GM18907 (cell line): ENCODE measurements around the gene KRT74.

ENCODE experiments used
- ATAC-seq: cut with Tn5 transposase; IDR thresholded peaks from one replicate; pipeline ENCODE4 v1.9.1; 2021; ENCODE audit warnings: mild to moderate bottlenecking, moderate library complexity; ENCODE audit not compliant: unreplicated experiment

Gene KRT74

DNA sequence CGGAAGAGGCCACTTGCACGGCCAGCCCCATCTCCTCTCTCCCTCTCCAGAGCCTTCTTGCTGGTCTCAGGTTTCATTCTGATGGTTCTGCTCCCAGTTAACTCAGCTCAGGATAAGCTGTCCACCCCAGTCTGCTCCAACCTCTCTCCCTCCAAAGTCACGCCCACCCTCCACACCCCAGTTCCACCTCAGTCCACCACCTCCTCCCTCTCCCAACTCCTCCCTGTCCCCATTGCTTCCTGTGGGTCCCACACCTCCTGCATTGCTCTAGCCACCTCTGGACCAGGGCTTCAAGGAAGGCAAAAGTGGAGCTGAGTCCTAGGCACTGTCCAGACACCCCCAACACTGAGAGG is 33.8 kb downstream of the KRT74 start:
- ATAC-seq = no peak

DNA sequence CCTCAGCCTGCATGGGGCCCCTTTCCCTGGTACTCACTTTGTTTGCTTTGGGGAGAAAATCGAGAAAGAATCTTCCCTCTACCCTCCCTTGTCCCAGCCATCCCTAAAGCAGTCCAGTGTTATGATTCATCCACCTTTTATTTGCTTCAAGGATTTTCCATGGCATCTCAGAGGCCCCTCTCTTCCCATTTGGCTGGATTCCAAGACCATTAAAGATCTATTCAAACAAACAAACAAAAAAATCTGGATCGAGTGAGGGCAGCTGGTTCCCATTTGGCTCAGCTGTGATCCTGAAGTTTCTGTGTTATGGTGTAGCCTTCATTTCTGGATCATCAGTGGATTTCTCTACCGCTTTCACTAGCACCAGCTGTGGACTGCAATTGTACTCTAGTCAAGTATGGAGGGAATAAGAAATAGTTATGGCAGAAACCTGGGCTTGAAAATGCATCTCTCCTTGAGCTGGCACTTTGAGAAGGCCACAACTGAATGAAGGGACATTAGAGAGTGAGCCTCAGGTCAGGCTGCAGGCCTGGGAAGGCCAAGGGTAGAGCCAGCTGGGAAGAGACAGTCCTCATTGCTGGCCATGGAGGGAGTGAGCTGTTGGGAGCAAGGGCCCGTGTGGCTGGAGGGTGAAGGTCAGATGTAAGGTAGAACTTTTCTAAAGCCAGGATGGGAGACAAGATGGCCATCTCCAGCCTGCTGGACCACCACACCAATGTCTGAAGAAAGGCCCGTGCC is 34.4 kb downstream of the KRT74 start:
- ATAC-seq = no peak

DNA sequence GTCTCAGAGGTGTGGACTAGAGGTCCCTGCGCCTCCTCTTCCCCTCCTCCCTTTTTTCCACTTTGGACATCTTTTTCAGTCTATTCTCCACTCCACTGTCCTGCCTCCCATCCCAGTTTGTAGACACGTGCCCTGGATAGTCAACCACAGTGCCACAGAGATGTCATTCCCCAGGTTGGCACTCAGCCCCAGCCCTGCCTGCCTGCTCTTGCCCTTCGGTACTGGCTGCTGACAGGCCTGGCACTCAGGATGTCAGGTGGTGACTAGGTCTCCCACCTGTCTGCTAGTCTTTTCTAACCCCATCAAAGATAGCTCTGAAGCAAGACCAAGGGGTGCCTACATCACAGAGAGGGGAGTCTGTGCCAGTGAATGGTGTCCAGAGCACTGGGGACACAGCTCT is 36.5 kb downstream of the KRT74 start:
- no peak for ATAC-seq

DNA sequence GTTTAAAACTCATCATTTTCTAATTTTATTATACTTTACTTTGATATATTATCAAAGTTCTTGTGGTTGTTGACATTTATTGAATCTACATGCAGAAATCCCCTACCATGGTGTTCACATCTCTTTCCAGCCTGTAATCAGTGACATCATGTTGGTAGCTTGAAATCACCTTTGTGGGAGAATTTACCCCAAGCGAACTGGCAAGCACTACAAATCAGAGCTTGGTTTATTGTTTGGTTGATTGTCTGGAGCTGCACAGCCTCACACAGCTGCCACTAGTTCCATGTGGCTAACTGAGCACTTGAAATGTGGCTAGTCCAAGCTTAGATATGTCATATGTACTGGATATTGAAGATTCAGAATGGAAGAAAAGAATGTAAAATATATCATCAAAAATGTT is 38.1 kb downstream of the KRT74 start:
- ATAC-seq = no peak

DNA sequence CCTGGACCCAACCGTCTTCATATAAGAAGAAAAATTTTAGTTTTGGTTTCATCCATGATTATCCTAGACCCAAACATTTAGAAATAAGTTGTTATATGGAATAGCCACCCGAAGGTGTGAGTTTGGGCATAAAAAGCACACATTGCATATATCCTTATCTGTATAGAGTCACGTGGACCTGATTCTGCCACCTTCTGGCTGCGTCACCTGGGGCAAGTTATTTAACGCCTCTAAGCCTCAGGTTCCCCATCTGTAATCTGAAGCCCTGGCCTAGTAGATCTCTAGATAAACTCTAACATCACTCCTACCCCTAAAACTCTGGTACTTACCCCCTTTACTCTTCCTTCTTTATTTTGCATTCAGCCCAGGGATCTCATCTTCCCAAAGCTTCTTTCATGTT is 39.2 kb downstream of the KRT74 start:
- no peak for ATAC-seq

DNA sequence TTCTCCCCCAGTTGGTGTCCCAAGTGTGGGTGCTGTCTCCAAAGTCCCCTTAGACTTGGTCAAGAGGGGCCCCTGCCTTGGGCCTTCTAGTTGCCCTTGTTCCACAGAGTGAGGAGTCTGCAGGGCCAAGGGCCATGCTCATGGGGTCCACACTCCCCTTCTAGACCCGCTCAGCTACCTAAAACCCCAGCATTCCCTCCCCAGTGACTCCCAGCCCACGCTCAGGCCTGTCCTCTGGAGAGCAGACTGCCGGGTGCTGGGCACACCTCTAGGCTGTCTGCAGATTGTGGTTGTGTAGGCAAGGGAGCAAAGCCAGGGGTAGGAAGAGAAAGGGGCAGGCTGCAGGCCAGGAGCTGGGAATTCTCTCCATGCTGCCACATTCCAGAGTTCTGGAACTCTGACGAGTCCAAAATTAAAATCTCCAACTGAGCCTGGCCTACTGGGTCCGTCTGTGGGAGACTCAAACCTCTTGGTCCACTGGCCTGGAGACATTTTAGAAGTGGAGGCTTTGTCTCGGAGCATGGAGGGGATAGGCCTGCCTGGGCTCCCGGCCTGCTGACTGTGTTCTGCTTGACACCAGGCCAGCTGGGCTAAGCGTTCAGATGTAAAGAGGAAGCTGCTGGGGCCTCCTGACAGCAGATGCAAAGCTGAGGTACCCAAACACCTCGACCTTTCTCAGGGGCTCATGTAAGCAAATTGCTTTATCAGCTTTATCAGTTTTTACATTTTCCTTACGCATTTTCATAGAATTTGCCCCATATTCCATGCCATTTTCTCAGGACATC is 39.8 kb downstream of the KRT74 start:
- ATAC-seq = no peak

DNA sequence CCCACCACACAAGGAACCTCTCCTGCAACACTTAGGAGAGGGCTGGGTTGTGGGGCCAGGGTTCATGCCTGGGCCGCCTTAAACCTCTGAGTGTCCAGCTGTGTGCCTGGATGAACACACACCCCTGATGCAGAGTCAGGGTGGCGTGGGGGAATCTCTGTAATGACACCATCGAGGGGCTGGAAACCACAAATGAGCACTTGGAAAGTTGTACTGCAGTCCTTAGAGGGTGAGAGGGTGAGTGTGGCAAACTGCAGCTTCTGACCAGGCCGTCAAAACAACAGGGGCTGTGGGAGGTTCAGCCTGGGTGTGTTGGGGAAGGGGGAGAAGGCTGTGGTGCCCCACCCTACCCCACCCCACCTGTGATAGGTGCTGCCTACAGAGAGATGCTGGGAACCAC is 41.0 kb downstream of the KRT74 start:
- ATAC-seq = no peak

DNA sequence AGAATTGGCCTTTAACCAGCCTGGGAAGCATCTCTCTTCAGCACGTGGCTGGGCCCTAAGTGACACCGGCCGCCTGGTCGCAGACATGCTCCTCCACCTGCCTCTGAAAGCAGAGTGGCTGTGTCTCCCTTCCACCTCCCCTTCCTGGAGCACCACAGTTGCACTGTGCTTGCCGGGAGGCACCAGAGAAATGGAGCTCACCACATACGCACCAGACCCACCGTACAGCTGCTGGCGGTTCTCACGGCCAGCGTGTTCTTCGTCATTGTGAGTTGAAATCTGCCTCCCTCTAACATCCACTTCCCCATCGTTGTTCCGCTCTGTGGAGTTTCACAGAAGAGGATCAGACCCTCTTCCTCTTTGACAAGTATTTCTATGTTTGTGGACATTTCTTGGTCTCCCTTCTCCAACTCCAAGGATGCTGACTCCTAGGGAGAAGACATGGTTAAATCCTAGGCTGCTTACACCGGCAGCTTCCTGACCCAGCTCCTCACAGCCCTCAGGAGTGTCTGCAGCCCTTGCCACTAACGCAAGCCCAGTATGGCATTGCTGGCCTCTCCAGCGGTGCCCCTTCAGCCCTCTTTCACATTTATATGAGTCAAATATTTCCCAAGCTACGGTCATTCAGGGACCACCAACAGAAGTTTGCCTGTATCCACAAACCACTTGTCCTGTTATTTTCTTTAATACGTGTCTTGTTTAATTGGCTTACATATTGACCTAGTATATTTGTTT is 41.9 kb downstream of the KRT74 start:
- no peak for ATAC-seq

DNA sequence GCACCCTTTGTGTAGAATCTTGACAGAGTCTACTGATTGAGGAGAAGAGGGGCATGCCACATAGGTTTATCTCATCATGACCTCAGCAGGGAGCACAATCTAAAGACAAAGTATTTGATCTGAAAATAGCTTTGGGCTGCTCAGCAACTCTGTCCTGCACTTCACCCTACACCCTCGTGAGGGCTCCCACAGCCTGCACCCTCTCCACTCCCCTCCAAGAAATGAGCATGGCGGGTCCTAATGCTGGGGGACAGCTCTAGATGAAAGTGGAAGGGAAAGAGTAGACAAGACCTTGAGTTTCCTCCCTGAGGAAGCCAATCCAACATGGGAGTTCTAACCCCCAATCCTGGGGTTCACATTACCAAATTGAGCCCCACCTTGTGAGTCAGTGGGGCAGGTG is 42.7 kb downstream of the KRT74 start:
- no peak for ATAC-seq

DNA sequence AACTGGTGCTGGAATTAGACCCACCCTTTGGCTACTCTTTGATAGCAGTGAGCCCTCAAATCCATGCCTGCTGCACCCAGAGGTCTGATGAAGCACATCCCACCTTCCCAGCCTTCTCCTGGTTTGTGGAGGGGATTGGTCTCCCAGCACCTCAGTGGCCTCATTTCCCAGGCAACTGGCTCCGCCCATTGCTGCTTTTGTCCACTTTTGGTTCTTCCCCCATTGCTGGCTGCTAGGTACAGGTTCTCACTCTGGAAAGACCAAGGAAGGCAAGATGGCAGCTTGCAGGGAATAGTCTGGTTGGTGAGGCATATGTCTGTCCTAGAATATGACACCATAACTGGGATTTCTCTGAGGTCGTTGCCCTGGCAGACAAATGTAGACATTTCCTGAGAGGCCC is 43.3 kb downstream of the KRT74 start:
- ATAC-seq = no peak

DNA sequence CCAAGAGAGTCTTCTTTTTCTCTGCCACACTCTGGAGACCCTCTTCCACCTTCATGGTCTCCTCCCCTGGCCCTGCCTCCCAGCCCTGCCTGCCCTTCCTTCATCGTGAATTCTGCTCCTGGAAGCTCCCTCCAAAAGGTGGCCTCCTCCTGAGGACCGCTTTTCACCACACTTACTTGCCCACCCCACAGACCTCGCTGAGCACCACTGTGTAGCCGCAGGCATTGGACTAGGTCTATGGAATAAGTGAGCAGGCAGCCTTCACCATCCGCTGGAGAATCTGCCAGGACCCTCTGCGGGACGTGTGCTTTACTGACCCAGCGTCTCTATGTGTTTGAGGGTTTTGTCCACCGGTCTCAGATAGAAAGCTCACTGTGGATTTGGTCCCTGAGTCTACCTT is 43.8 kb downstream of the KRT74 start:
- ATAC-seq = no peak

DNA sequence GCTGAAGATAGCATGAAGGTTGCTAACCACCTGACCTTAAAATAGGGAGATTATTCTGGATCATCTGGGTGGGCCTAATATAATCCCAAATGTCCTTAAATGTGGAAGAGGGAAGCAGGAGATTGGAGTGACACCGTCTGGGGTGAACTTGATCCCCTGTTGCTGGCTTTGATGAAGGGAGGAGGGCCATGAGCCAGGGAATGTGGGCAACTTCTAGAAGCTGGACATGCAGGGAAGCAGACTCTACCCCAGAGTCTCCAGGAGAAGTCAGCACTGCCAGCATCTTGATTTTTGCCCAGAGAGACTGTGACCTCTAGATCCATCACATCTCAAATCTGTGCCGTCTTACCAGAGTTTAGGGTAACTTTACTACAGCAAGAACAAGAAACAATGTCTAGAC is 44.2 kb downstream of the KRT74 start:
- ATAC-seq = no peak

DNA sequence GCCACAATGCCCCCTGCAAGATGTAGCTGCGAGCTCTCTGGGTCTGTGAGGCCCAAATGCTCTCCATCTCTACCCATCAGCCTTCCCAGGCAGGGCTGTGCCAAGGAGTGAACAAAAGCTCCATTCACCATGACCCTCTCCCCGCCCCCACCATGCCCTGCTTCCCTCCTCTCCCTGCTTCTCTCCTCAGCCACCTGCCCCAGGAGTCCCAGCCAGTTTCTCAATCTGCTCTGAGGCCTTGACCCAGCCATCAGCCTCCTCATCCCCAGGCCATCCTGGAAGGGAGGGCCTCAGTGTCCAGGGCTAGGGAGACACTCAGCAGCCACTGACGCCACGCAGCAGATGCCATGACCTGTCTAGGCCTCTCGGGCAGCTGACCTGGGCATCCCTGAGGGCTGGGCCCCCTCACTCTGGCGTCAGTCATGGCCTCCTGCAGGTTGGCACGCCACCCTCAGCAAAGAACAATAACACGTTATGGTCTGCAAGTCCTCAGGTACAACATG is 45.0 kb downstream of the KRT74 start:
- ATAC-seq = no peak

DNA sequence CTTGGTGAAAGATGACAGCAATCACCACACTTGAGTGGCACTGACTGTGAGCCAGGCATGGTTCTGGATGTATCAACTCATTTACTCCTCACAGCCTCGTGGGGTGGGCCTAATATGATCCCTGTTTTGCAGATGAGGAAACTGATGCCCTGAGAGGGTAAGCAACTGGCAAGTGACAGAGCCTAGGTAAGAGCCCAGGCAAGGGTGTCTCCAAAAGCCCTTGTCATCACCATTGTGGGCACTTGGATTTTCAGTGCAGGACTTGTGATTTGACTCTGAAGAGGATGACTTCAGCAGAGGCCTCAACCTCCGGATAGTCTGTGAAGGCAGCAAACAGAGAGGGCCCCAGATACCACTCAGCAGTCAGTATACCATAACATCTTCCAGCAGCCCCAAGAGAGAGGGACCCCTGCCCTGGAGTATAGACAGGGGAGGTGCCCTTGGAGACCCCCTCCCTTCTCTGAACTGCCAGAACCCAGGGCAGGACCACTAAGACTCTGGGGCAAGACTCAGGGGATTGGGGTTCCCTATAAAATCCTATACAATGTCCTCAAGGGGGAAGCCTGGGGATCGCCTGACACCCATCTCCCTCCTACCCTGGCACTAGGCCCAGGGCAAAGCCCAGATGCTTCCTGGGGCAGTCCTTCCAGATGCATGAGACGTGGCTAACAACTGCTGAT is 46.4 kb downstream of the KRT74 start:
- ATAC-seq = no peak

DNA sequence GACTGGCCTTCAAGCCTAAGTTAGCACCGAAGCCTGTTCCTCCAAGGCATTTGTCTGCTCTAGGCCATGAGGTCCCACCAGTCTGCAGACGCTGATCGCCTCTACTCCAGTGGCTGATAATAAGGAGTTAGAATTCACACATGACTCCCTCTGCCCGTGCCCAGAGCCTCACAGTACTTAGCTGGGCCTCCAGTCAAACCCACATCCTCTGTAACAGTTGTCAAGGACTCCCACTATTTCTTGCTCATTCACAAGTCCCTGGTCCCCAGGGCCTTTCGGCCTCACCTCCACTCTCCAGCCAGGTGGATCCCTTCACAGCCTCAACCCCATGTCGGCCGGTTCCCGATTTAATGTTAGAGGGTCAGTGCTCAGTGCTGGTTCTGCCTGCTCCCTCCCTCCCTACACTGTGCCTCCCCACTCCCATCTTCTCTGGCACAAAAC is 47.1 kb downstream of the KRT74 start:
- ATAC-seq = no peak

DNA sequence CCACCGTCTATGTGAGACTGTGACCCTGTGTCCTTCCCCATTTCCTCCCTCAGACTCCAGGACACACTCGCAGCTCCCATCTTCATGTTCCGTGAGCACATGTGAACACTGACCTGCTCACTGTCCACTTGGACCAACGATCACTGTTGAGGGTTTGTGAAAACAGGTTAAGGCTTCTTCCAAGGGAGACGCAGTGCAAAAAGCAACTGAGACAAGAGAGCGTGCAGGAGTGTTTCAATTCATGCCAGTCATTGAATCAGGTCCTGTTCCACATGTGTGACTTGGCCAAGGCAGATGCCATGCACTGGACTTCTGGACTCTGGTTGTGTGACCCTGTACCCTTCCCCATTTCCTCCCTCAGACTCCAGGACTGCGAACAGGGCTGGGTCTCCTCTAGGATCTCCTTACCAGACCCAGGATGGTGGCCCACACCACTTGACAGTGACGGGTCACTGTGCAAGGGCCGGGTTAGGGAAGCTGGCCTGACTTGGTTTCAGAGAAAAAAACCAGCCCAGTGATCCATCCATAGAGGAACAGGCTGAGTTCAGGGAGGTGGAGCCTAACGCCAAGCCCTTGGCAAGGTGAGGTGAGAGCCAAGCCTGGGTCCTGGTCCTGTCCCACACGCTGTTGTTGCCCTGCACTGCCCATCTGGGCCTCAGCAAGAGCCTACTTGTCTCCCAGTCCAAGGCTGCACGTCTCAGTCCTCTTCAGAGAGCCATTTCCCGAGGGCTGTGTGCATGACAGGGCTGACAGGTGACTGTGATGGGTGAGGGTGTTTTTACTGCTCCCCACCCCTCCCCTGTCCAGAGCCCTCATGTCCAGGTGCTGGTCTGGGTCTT is 47.8 kb downstream of the KRT74 start:
- ATAC-seq = no peak

DNA sequence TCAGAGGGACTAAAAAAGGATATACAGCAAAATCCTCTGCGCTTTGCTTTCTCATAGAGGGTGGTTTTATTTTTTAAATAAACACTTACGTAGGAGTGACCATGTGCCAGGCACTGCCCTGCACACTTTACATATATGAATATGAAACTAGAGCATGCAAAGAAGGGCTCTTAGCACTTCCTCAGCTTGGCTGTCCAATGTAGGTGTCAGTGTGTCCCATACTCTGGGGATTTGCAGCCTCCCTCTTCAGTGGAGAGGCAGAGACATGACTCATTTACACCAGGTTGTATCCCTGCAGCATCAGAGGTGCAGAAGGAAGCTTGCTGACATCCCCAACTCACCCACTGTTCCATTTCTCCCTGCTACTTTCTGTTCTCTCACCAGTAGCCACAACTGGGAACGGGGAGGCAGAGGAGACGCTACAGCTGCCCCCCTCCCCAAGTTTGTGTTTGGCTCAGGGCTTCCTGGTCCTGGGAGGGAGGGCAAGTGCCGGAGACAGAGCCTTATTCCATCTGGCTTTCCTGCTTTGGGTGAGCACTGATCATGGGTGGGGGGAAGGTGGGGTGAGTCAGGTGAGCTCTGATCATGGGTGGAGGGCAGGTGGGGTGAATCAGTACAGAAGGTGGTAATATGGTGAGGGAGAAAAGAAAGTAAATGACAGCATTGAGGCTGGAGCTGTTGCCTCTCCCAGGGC is 48.6 kb downstream of the KRT74 start:
- ATAC-seq = no peak

DNA sequence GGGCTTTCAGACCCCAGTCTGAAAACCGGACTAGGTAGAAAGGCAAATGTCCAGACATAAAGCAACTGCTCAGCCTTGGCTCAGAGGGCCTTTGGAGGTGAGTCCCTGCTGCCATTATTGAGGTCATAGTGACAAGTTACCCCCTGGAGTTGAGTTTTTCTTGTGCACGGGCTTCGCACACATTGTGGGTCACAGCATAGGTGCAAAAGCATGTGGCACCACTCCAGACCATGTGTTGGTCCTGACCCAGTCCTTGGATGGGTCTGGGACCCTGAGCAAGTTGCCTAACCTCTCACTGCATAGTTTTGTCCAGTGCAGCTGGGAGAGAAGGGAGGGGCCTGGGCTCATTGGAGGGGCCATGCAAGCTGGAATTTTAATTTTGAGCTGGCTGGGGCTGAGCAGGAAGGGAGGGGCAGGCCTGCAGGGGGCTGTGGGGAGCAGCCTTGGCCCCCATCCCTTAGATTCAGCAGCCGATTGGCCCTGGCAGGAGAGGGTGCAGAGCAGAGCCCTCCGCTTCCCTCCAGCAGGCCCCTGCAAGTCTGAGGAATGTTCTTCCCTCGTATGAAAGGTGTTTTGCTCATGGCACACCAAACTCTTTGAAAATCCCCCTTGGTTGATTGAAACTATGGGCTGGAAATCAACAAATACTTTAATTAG is 49.3 kb downstream of the KRT74 start:
- no peak for ATAC-seq

DNA sequence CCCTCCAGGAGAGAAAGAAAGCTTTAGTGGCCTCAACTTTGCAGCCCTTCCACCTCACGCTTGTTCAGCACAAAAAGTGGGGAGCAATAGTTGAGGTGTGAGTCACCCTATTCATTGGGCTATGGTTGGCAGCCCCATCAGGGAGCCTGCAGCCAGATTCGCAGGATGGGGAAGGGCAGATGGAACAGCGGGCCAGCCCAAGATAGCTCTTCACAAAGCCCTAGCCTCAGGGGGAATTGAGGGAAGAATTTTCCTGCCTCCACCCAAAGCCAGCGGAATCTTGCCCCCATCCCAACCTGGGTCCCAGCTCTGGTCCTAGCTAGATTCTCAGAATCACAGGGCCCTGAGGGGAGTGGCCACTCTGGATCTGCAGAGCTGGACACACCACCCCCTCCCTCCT is 49.8 kb downstream of the KRT74 start:
- ATAC-seq = no peak
